ENCODE results near the gene ERP27.
A peak's percentile ranks its signal among the peaks of the same experiment; 100 is the strongest.

Gene ERP27

GRCh38 chr12:14934511-14934910 is 3.8 kb downstream of the ERP27 start:
- no peak for DNase-seq

- DNase-seq: no peak
These were observed 6.4 kb downstream of the ERP27 start for GRCh38 chr12:14931791-14932560.

DNA sequence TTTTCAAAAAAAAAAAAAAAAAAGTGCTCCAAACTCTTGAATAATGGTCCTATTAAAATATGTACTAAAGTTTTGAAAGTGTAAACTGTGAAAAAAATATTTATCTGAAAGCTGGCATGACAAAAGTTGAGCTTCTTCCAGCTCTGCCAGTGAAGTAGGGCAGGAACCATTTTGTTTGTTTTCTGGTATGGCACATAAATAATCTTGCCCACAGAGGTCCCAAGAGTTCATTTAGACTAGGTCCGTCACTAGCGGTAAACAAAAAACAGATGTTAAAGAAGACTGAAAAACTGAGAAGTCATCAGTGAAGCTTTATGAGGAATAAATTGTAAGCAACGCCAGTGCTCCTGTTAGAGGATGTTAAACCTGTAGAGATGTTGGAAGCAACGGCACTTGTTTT is 7.0 kb downstream of the ERP27 start:
- no peak for DNase-seq

- DNase-seq: no peak
These were observed 8.0 kb downstream of the ERP27 start for GRCh38 chr12:14930299-14930698.

DNA sequence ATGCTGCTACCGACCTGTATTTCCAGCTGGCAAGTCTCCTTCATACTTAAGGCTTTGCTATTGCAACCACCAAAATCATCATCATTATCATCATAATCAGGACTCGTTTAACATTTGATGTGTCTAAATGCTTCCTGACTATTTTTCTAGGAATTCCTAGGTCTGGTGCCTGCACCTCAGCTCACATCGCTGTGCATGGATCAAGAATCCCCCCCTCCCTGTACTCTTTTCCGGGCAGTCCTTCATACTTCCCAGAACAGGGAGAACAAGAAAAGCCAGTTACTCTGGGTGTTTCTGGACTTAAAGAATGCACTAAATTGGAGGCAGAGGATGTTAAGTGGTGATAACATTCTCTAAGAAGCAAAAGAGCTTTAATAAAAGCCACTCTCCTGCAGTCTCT is 9.4 kb downstream of the ERP27 start:
- DNase-seq: peak in 1 of 2 experiments; percentile 25

DNA sequence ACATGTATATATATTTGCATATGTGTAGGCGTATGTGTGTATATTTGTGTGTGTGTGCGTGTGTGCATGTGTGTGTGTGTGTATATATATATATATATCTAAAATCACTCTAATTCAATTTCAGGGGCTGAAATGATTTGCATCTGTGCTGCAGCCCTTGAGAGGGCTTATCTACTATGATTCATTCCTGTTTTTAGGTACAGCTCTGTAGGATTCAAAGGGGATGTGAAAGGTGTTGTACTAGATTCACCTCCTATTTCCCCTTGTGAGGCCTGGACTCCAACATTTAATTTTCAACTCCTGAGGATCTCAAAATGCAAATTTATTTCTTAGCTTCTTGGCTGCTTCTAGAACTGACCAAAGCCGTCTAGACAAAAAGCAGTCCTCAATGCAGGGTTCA is 11.1 kb downstream of the ERP27 start:
- no peak for DNase-seq

DNA sequence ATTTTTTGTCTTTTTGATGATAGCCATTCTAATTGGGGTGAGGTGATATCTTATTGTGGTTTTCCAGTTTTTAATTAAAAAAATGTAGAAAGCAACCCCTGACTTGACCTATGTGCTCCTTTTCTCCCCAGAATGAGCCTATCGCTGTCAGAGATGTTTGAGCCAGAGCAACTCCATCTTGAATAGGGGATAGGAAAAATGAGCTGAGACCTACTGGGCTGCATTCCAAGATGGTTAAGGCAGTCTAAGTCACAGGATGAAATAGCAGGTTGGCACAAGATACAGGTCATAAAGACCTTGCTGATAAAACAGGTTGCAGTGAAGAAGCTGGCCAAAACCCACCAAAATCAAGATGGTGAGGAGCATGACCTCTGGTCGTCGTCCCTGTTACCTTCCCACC is 13.8 kb downstream of the ERP27 start:
- no peak for DNase-seq

- no peak for DNase-seq
These were observed 14.4 kb downstream of the ERP27 start for GRCh38 chr12:14923944-14924343.

- DNase-seq: no peak
These were observed 17.1 kb downstream of the ERP27 start for GRCh38 chr12:14921218-14921617.

DNA sequence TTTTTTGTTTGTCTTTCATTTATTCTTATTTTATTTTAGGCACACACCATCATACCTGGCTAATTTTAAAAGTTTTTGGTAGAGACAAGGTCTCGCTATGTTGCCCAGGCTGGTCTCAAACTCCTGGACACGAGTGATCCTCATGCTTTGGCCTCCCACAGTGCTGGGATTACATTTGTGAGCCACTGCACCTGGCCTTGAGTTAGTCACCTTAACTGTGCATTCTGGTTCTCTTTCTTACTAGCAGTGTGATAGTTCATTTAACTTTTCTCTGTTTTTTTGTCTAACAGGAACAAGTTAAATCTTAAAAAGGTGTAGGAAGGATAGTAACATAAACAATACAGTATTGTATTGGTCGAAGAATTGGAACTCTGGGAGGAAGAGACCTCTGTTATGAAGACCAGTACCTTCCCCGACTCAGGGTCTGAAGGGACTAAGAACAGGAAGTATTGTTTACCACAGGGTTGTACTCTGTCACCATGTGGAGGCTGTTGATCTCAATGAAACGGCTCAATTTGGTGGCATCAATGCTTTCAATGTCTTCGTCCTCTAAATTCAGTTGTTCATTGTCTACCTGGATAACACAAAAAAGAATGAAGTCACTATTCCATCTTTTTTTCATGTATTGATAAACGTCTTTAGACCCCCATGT is 17.7 kb downstream of the ERP27 start:
- DNase-seq: no peak

- DNase-seq: no peak
These were observed 18.9 kb downstream of the ERP27 start for GRCh38 chr12:14919455-14919854.

- DNase-seq: no peak
These were observed 22.6 kb downstream of the ERP27 start for GRCh38 chr12:14915736-14916135.

DNA sequence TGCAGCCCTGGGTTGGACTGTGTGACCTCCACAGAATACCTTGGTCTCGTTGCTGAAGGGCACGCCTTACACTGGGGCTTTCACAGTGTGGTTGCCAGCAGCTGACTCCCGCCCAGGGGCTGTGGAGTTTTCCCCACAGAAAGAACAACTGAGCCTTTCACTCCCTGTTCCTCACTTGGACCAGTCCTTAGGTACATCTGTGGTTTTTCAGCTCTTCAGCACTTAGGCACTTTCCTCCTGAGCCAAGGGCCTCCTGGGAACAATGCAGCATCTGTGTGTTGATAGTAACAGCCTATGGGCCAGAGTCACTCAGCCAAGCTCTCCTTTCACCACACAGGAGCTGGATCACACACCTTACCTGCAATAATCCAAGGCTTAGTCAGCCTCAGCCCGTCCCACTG is 25.0 kb downstream of the ERP27 start:
- DNase-seq: peak; percentile 29 to 76

- DNase-seq: no peak
These were observed 27.2 kb downstream of the ERP27 start for GRCh38 chr12:14911131-14911530.

DNA sequence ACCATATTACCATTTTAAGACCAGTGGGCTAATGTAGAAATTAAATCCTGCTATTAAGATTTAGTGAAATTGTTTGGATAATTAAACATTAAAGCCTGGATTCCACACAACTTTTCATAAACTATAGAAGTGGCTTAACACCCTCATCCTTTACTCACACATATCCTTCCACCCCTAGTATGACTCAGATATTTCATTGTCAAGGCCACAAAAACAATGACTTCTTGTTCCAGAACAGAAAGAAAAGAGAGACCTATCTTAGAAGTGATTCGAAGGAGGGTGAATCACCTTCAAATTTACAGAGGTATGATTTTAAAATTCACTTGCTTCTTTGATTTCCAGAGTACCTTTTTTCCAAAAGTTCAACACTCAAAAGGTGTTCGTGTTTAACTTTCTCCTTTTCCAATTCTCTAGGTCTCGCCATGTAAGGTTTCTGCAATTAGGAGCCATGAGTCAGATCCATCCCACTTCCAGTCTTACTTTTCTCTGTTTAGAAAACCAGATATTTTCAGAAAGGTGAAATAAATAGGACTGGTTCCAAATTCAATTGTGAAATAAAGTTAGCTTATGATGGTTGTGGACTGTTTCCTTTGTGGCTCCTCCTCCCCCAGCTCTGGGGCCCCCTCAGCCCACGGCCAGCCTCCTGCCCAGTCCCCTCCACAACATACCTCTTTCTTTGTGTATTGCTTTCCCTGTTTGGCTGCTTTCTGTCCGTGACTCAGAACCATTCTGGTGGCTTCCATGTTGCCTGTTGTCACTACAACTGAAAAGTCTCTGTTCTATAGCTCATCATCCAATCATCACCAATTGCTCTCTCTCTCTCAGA is 28.0 kb downstream of the ERP27 start:
- no peak for DNase-seq

- no peak for DNase-seq
These were observed 30.4 kb downstream of the ERP27 start for GRCh38 chr12:14907953-14908352.

- no peak for DNase-seq
These were observed 32.2 kb downstream of the ERP27 start for GRCh38 chr12:14906114-14906513.

DNA sequence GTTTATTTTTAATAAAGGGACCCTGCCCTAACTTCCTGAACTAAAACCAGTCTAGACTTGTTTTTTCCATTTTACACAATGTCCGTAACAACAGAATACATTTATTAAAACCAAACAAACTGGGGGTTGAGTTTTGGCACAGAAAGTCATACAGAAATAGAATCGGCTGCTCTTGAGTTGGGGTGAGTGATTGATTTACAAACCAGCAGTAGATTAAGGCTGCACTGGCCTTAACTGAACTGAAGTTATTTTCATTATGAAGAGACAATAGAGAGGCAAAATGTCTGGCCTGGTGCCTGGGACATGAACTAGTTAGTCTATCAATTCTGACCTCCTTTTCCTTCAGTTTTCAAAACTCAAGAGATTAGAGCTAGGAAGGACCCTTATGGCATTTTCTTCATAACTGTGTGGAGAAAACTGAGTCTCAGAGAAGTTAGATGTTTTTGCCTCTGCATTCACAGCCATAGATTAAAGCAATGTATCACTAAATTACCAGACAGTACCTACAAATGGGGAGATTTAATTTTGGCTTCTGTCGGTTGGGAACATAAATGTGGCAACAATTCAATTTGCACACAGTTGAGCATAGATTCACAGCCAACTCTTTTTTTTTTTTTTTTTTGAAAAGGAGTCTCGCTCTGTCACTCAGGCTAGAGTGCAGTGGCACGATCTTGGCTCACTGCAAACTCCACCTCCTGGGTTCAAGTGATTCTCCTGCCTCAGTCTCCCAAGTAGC is 32.9 kb downstream of the ERP27 start:
- peak; percentile 34 to 55 for DNase-seq

DNA sequence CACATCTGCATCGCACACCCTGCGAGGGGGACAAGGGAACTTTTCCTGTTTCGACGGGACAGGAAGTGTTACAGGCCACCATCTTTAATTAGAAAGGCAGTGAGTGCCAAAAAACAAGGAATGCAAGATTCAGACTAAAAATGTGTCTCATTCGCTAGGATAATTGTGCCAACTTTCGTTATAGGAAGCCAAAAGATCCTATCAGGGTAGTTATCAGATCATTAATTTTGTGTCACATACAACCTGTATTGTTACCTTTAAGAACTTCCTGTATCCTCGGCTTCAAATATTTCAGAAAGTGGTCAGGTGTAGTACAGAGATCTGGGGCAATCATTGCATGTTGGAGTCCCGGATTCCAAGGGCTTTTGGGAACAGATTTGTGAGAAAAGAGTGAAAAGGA is 33.5 kb downstream of the ERP27 start:
- DNase-seq: no peak

- no peak for DNase-seq
These were observed 34.8 kb downstream of the ERP27 start for GRCh38 chr12:14903386-14904098.

DNA sequence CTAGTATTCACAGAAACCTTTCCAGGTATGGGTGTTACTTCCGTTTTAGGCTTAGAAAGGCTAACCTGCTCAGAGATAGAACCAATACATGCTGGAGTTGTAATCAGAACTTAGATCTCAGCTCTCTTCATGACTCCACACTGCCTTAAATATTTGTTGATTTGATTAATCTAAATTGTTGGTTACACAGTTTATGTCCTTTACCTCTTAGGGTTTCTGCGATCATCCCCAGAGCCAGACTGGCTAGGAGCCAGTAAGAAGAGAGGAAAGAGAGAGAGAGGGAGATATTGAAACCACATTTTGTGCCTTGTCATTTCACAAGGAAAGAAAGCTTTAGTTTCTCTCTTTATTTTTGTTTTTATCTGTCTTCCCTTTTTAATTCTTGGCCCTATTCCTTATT is 35.9 kb downstream of the ERP27 start:
- peak in 1 of 2 experiments; percentile 7 for DNase-seq

- no peak for DNase-seq
These were observed 37.1 kb downstream of the ERP27 start for GRCh38 chr12:14901228-14901562.
